Hindlimb muscle (tissue), 1 donor: Measurements from ENCODE around the gene RAB3A. TPM values are rescaled to one million over a fixed set of nuclear protein-coding genes. Genes with fewer than 3 reads are reported as not detected.
"Not testable (repeated sequence)": the region's sequence is repeated elsewhere in the genome, so short reads cannot be mapped to it uniquely, and the experiment has no call there.

Experiments used
- DNase-seq: peaks from one replicate; pipeline ENCODE4 v3.0.0-alpha.2; 2013
- polyA plus RNA-seq: library from polyadenylated mRNA; unstranded; fragments of 120-200 nt; gene quantifications from one replicate; pipeline ENCODE4 v1.2.1, GENCODE V29; 2013; ENCODE audit not compliant: insufficient read length

Gene RAB3A
- polyA plus RNA-seq, 1 donor = 5.1 TPM

DNA sequence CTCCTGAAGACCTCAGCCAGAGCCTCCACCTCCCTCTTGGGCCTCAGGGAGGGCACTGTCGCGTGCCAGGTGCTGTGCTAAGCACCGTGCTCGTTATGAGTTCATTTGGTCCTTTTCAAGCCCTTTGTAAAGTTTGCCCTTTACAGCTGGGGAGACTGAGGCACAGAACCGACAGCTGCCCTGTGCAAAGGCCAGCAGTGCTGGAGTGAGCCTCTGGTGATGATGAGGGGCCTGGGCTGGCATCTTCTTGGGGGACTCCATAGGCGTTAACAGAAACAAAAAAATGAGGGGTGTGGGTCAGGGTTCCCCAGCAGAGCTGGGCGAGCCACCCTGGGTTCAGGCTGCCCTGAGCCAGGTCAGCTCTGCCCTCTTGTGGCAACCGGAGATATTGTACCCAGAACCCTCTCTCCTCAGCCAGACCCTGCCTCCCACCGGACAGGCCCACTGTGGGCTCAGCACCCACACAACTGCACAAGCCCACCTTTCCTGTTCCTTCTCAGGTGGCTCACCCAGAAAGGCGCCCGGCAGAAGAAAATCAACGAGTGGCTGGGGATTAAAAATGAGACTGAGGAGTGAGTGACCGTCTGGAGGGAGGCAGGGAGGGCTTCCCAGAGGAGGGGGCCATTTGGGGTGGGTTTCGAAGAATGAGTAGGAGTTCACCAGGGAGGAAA is 35.7 kb downstream of the RAB3A start:
- no peak for DNase-seq

DNA sequence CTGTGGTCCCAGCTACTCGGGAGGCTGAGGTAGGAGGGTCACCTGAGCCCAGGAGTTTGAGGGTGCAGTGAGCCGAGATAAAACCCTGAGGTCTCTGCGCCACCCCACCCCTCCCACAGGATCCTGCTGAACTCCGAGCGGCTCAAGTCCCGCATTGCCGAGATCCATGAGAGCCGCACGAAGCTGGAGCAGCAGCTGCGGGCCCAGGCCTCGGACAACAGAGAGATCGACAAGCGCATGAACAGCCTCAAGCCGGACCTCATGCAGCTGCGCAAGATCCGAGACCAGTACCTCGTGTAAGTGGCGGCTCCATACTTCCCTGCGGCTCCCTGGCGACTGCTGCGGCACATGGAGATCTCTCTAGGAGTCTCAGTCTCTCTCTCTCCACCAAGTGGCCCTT is 36.8 kb downstream of the RAB3A start:
- no peak for DNase-seq

DNA sequence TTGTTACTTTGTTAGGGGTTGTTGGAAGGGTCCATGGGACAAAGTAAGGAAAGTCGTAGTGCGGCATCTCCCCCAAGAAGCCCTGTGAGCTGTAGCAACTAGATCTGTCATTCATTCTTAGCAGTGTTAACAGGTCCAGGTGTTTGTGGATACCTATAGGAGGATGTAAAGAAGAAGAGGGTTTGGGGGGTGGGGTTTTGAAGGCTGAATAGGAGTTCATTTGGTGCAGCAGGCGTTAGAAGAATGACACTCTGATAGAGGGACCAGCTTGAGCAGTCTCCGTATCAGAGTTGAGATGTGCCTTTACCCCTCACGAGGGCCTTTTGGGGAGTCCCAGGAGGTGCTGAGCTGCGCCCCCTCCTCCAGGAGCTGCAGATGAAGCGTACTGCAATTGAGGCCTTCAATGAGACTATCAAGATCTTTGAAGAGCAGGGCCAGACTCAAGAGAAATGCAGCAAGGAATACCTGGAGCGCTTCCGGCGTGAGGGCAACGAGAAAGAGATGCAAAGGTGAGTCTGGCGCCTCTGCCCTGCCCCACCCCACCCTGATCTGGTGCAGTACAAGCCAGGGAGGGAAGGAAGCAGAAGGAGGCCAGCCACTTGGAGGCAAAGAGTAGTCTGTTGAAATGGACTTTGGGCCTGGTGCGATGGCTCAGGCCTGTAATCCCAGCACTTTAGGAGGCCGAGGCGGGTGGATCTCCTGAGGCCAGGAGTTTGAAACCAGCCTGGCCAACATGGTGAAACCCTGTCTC is 37.9 kb downstream of the RAB3A start:
- no peak for DNase-seq

DNA sequence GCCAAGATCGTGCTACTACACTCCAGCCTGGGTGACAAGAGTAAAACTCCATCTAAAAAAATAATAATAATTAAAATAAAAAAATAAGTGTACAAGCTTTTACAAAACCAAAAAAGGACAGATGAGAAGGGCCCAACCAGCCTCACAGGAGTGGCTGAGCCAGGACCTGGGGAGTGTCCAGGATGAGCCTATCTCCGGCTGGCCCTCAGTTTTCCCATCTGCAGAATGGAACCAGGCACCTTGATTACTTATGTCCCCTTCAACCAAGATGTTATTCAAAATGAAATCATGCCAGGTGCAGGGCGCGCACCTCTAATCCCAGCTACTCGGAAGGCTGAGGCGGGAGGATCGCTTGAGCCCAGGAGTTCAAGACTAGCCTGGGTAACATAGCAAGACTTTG is 39.8 kb downstream of the RAB3A start:
- DNase-seq = no peak

DNA sequence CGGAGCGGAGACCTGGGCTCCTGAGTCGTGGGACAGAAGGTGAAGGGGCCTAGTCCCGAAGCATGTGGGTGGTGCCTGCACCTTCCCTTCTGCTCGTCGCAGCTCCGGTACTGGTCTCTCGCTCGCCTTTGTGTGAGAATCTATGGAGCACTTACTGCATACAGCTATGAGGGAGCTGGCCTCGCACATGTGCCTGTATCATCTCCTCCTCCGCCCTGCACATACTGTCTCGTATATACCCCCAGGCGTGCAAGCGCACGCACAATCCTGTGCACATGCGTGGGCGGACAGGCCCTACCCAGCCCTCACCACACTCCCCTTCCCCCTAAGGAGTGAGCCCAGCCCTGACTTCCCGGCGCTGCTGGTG is 42.2 kb downstream of the RAB3A start:
- DNase-seq = no peak

DNA sequence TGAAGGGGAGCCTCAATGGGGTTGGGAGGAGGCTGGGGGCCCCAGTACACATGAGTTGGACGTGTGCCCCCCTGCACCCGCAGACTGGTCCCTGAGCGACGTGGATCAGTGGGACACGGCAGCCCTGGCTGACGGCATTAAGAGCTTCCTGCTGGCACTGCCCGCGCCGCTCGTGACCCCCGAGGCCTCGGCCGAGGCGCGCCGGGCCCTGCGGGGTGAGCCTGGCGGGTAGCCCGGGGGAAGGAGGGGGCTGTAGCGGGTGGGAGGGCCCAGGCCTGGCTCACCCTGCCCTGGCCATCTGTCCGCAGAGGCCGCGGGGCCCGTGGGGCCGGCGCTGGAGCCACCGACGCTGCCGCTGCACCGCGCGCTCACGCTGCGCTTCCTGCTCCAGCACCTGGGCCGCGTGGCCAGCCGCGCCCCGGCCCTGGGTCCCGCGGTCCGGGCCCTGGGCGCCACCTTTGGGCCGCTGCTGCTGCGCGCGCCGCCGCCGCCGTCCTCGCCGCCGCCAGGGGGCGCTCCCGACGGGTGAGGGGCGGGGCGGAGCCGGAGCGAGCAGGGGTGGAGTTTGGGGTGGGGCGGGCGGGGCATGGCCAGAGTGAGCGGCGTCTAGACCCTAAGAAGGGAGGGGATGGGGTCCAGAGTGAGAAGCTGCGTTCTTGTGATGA is 42.7 kb downstream of the RAB3A start:
- DNase-seq = peak; percentile 73

DNA sequence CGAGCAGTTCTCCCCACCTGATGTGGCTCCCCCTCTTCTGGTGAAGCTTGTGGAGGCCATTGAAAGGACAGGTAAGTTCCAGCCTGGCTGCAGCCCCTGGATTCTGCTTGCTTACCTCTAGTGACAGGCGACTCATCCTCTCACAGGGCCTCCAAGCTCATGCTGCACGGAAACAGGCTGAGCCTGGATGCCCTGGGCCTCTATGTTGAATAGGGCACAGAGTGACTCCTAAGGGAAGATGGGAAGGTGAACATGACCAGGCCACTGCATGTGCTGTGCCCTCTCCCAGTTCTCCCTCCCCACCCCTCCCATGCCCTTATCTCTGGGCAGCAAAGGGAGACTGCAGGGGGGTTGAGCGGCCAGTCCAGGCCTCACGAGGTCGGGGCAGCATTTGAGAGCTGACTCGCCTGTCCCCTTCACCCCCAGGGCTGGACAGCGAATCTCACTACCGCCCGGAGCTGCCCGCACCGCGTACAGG is 43.3 kb downstream of the RAB3A start:
- DNase-seq = no peak

DNA sequence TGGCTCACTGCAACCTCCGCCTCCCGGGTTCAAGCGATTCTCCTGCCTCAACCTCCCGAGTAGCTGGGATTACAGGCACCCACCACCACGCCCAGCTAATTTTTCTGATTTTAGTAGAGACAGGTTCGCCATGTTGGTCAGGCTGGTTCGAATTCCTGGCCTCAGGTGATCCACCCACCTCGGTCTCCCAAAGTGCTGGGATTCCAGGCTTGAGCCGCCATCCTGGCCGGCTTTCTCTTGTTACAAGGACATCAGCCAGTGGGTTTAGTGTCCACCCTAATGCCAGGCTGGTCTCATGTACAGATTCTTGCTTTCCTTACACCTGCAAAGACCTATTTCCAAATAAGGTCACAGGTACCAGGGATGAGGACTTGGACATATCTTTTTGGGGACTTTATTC is 44.0 kb downstream of the RAB3A start:
- no peak for DNase-seq

DNA sequence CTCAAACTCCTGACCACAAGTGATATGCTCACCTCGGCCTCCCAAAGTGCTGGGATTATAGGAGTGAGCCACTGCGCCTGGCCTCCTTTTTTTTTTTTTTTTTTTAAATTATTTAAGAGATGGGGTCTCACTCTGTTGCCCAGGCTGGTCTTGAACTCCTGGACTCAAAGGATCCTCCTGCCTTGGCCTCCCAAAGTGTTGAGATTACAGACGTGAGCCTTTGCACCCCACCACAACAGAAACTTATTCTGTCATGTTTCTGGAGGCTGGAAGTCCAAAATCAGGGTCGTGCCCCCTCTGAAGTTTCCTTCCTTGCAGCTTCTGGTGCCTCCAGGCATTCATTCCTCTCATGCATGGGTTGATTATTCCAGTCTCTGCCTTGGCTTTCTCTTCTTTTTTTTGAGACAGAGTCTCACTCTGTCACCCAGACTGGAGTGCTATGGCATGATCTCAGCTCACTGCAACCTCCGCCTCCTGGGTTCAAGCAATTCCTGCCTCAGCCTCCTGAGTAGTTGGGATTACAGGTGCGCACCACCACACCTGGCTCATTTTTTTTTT is 44.7 kb downstream of the RAB3A start:
- not testable (repeated sequence) for DNase-seq

DNA sequence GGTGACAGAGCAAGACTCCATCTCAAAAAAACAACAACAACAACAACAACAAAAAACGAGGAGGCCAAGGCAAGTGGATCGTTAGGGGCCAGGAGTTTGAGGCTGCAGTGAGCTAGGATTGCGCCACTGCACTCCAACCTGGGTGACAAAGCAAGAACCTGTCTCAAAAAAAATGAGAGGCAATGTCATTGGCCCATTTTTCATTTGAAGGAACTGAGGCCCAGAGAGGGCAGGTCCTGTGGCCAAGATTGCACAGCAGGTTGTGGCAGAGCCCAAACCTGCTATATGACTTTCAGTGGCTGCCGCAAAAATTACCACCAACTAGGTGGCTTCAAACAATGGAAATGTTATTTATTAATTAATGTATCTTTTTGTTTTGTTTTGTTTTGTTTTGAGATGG is 45.4 kb downstream of the RAB3A start:
- DNase-seq = no peak

DNA sequence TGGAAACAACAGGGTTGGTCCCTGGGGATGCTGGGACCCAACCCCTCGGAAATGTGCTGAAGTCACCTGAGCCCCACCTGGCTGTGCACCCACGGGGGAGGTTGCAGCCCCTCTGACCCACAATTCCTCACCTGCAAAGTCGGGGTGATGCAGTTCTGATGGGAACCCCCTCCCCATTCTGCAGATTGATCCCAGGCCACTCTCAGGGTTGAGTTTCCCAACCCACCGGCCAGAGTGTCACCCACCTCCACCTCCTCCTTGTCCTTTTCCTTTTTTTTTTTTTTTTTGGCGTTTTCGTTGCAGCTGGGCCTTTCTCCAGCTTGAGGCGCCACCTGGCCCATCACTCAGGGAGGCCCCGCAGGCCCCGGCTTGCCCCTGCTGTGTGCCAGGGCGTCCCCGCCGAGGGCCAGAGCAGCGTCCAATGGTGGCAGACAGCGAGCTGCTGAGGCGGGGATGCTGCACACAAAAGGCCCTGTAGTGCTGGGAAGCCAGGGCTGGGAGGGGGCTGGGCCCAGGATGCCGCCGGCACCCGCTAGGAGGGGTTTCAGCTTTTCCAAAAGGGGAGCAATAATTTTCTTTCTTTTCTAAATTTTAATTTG is 46.3 kb downstream of the RAB3A start:
- DNase-seq = no peak

DNA sequence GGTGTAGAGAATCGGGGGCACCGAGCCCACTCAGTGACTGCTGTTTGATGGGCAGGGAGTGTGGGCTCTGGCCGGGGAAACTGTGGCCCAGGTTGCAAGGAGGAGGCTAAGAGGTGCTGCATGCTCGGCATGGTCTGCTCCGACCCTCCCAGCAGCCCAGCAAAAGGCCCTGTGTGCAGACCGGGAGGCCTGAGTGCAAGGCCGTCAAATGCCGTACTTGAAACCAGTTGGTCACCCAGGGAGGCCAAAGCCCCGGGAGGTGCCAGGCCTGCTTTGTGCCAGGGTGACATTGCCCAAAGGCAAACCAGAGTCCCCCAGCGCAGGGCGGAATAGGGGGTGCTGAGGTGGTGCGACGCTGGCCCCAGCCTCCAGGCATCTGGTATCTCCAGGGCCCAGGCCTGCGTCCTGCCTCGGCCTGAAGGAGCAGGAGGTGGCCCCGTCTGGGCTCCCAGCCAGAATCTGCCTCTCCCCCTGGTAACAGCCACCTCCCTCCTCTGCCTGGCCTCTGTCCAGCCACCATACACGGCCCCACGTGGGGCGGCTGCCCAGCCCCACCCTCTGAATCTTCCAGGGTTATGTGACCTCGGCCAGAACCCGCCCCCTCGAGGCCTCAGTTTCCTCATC is 46.9 kb downstream of the RAB3A start:
- peak; percentile 74 for DNase-seq

DNA sequence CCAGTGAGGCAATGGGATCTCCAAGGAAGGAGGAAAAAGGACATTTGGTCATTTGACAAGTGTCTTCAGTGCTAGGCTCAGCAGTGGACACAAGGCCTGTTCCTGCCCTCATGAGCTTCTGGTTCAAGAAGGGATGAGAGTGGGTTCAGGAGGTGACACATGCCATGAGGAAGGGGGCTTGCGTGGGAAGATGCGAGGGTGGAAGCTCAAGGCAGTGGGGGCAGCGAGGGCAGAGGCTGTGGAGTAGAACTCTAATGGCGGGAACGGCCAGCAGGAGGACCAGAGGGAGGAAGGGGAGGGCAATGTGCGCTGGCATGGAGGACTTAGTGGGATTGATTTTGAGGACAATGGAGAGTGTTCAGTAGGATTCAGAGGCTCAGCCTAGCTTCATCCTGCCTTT is 47.6 kb downstream of the RAB3A start:
- DNase-seq = no peak

DNA sequence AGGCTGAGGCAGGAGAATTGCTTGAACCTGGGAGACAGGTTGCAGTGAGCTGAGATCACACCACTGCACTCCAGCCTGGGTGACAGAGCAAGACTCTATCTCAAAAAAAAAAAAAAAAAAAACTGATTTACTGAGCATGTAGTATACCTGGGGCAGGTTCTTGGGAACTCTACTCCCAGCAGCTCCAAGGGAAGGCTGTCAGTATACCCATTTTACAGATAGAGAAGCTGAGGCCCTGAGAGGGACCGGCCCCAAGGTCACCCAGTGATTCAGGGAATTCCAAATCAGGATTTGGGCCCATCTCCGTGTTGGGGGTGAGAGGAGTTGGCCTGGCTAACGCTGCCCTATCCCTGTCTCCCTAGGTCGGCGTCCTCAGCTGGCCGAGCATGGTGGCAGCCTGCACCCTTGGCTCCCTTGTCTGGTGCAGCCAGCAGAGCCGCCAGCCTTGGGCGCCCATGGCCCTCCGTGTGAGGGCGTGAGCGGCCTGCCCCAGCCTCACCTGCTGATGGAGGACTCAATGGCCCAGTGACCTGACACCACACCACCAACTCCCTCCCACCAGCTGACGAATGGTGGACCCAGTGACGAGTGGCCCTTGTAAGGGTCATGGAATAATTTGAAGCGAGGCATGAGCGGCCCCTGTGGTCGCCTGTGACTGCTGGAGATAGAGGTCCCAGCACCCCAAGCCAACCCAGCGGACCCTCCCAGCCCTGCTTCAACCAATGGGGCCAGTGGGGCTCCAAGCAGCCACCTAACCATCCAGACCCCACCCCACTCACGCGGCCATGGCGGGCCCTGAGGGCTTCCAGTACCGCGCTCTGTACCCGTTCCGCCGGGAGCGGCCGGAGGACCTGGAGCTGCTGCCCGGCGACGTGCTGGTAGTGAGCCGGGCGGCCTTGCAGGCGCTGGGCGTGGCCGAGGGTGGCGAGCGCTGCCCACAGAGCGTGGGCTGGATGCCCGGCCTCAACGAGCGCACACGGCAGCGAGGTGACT is 48.5 kb downstream of the RAB3A start:
- no peak for DNase-seq

DNA sequence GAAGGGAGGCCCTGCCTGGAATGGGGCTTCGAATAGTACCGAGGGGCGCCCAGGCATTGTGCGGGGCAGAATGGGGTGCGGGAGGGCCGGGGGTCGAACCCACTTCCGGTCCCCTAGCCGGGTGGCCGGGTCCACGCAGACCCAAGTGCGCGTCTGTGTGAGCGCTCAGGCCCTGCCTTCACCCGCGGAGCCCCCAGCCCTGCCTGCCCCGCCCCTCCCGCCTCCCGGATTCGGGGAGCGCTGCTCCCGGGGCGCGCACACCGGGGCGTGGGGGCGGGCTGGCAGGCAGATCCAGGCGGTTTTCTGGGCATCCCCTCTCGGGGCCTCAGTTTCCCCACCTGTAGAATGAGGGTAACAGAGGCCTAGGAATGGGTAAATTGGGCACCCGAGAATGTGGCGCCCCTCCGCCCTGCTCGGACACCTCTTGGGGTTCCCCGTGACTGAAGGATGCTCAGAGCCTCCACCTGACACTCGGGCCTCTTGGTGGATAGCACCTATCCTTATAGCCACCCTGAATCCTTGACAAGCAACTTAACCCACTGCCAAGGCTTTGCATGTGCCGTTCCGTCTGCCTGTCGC is 50.2 kb downstream of the RAB3A start:
- no peak for DNase-seq

DNA sequence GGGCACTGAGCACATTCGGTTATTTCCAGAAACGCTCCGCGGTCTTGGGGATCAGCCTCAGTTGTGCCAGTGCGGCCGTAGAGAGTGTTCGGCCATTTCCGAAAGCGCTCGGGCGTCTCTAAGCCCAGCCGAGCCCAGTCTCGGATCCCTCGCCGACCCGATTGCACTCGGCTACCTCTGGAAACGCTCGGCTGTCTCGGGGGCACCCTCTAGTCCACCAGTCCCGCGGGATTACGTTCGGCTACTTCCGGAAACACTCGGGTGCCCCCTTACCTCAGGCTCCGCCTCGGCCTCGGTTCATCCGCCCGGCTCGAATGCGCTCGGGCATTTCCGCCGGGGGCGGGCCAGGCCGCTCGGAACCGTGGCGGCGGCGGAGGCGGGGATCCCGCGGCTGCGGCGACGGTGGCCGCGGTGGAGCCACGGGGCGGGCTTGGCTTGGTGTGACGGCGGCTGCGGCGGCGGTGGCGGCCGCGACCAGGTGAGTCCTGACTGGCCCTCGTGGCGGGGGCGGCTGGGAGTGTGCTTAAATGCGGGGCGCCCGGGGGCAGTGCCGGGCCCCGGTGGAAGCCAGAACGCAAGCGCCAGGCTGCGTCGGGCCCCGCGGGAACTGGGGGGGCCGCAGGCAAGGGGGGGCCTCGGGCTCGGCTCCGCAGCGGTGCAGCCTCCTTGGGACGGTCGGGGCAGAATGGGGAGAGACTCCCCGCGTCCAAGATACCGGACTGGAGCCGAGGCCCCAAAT is 50.9 kb downstream of the RAB3A start, which contains the start of gene PIK3R2:
Gene PIK3R2, plus strand, starts transcription at position 347 of the 739 bp plus-strand sequence. CDS start 2,717 bp downstream, outside the sequence.
- DNase-seq = peak; percentile 99

DNA sequence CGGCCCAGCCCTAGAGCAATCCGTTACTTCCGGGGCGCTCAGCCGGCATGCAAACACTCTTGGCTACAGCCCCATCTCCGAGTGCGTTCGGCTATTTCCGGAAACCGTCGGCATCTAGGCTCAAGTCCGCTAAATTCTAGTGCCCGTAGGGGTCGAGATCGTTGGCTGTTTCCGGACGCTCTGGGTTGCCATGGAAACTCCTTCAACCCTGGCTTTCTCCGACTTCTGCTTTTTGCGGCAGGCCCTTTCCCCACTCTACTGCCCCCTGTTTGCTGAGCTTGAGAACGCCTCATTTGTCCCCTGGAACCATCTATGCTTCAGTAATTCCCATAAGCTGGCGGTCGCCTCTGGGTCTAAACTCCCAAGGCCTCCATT is 51.4 kb downstream of the RAB3A start:
- peak; percentile 95 for DNase-seq

DNA sequence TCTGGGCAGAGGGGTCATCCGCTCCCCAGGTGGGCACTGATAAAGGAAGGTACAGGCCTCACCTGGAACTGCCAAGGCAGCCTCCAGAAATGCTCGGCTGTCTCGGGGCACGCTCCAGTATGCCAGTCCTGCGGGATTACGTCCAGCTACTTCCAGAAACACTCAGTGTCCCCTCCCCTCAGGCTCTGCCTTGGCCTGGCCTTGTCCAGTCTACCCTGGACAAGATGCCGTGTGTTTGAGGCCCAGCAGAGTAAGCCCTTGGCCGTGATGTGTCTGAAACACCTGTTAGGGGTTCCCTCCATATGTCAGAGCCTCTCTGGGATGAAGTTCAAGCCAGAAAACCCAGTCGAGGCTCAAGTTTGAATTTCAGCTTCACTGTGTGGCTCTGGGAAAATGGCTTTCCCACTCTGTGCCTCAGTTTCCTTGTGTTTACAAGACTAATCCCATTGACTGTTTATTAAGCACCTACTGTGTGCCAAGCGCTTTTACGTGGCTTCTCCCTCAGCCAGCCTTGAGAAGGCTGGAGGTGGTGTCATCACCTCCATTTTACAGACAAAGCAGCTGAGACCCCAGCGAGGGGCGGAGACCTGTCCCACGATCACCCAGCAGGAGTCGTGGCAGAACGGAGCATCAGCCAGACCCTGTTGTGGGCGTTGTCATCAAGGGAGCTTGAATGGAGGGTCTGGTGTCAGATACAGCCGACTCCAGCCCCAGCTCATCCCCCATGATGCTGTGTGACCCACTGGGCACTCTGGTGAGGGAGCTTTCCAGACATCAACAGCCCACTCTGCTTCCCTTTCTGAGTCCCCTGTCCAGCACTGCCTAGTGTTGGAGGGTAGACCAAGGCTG is 52.8 kb downstream of the RAB3A start:
- no peak for DNase-seq

DNA sequence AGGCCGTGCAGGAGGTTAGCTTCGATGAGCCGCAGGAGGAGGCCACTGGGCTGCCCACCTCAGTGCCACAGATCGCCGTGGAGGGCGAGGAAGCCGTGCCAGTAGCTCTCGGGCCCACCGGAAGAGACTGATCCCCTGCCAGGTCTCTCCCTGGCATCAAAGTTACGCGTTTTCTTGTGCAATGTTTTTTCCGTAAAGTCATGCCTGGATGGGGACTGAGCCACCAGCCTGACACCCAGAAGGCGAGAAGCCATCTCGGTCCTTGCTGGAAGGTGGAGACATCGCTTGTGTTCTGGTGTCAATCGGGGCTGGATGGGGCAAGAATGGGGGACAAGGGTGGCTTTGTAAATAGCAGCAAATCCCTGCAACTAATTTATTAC is 54.3 kb downstream of the RAB3A start:
- DNase-seq = no peak
